Measurements from ENCODE around the gene HOXD8. TPM values are rescaled to one million over a fixed set of nuclear protein-coding genes. Genes with fewer than 3 reads are reported as not detected.

HOXD8 gene
- total and polyA plus RNA-seq, 2 experiments from 2014 or later, result 19.7 to 27.8 TPM

DNA sequence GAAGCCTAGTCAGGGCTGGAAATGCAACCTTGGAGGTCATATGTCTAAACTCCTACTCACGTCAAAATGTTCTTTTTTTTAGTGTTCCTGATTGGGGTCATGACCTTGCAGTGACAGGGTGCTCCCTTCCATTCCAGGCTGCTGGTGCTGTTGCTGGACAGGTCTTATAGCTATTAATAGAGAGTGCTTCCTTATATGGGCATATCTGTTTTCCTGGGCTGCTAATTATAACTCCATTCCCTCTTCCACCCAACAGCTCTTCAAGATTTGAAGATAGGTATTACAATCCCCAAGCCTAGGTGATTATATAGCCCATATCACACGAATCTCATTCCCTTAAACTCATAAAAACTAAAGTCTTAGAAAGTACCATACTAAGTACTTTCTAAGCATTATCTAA, 40.2 kb downstream of the HOXD8 start:
- DNase-seq, result no peak
- WGBS, 2 experiments (ENCODE audit: low coverage in 1 of 2, low lambda C conversion rate in 2 of 2, missing lambda C conversion rate in 2 of 2), result 71 to 72% methylated on average over 2 of the region's 2 CpGs
- no peak overlapping the region for H3K9ac ChIP-seq
- H2AFZ ChIP-seq, result no peak overlapping the region
- no peaks in the 10 kb centered on the region for H4K20me1 ChIP-seq (ENCODE audit: insufficient read depth)
- 0 out of 2 replicates have a peak, but pooled peaks cover 8% of the 10 kb centered on the region for H3F3A ChIP-seq (ENCODE audit: insufficient read depth)
- no peak overlapping the region for H3K4me3 ChIP-seq
- no peak overlapping the region for H3K27ac ChIP-seq
- H3K27me3 ChIP-seq (replicated peaks; ENCODE audit: insufficient read depth), result no peaks in the 10 kb centered on the region
- no peak for TF ChIP-seq EZH2 (IDR thresholded peaks at IDR 0.05; ENCODE audit: insufficient read depth, poor library complexity, severe bottlenecking)
- H3K4me1 ChIP-seq (ENCODE audit: insufficient read depth), result peaks cover 8% of the 10 kb centered on the region; the same call in 1 of the 2 replicates
- no peaks in the 10 kb centered on the region for H3K79me2 ChIP-seq (ENCODE audit: insufficient read depth)
- H3K9me2 ChIP-seq (ENCODE audit: insufficient read depth), result no peaks in the 10 kb centered on the region
- H3K36me3 ChIP-seq (ENCODE audit: low read depth), result 0 out of 2 replicates have a peak, but pooled peaks cover 4% of the 10 kb centered on the region
- H3K9me3 ChIP-seq (ENCODE audit: low read depth), result no peaks in the 10 kb centered on the region
- H3K4me2 ChIP-seq (ENCODE audit: unreplicated experiment), result no peak overlapping the region
- in situ Hi-C loops (cut with MboI), result no loop called here

- no peaks in the 10 kb centered on the region for H3K9me2 ChIP-seq (ENCODE audit: insufficient read depth)
- no peaks in the 10 kb centered on the region for H4K20me1 ChIP-seq (ENCODE audit: insufficient read depth)
- no peak overlapping the region for H3K9ac ChIP-seq
- DNase-seq, result no peak
- H3K4me3 ChIP-seq, result no peak overlapping the region
- H3K4me2 ChIP-seq (ENCODE audit: unreplicated experiment), result no peak overlapping the region
- 0 out of 2 replicates have a peak, but pooled peaks cover 8% of the 10 kb centered on the region for H3F3A ChIP-seq (ENCODE audit: insufficient read depth)
- H3K27ac ChIP-seq, result no peak overlapping the region
- WGBS, 2 experiments (ENCODE audit: low coverage in 1 of 2, low lambda C conversion rate in 2 of 2, missing lambda C conversion rate in 2 of 2), result 91 to 97% methylated on average over 1 of the region's 1 CpG
- H3K4me1 ChIP-seq (ENCODE audit: insufficient read depth), result peaks cover 8% of the 10 kb centered on the region; the same call in 1 of the 2 replicates
- H3K79me2 ChIP-seq (ENCODE audit: insufficient read depth), result no peaks in the 10 kb centered on the region
- H3K27me3 ChIP-seq (replicated peaks; ENCODE audit: insufficient read depth), result no peaks in the 10 kb centered on the region
- 0 out of 2 replicates have a peak, but pooled peaks cover 4% of the 10 kb centered on the region for H3K36me3 ChIP-seq (ENCODE audit: low read depth)
- TF ChIP-seq EZH2phosphoT487 (IDR thresholded peaks at IDR 0.05; ENCODE audit: insufficient read depth, low read depth) (no peak), EZH2 (IDR thresholded peaks at IDR 0.05; ENCODE audit: insufficient read depth, poor library complexity, severe bottlenecking) (no peak)
- H3K9me3 ChIP-seq (ENCODE audit: low read depth), result no peaks in the 10 kb centered on the region
- no peak overlapping the region for H2AFZ ChIP-seq
- in situ Hi-C loops (cut with MboI), result no loop called here
These were observed 41.2 kb downstream of the HOXD8 start for GRCh38 chr2:176170602-176171305.

GRCh38 chr2:176171351-176172006, 42.0 kb downstream of the HOXD8 start:
- H3K4me3 ChIP-seq, result no peak overlapping the region
- H3K4me1 ChIP-seq (ENCODE audit: insufficient read depth), result peaks cover 8% of the 10 kb centered on the region; the same call in 1 of the 2 replicates
- no peaks in the 10 kb centered on the region for H3K9me3 ChIP-seq (ENCODE audit: low read depth)
- no peak overlapping the region for H2AFZ ChIP-seq
- H4K20me1 ChIP-seq (ENCODE audit: insufficient read depth), result no peaks in the 10 kb centered on the region
- TF ChIP-seq EZH2phosphoT487 (IDR thresholded peaks at IDR 0.05; ENCODE audit: insufficient read depth, low read depth) (no peak), EZH2 (IDR thresholded peaks at IDR 0.05; ENCODE audit: insufficient read depth, poor library complexity, severe bottlenecking) (no peak)
- in situ Hi-C loops (cut with MboI), result no loop called here
- no peak overlapping the region for H3K27ac ChIP-seq
- no peaks in the 10 kb centered on the region for H3K79me2 ChIP-seq (ENCODE audit: insufficient read depth)
- H3K36me3 ChIP-seq (ENCODE audit: low read depth), result 0 out of 2 replicates have a peak, but pooled peaks cover 4% of the 10 kb centered on the region
- no peak overlapping the region for H3K9ac ChIP-seq
- no peak overlapping the region for H3K4me2 ChIP-seq (ENCODE audit: unreplicated experiment)
- DNase-seq, result no peak
- H3F3A ChIP-seq (ENCODE audit: insufficient read depth), result 0 out of 2 replicates have a peak, but pooled peaks cover under 1% of the 10 kb centered on the region
- WGBS, 2 experiments (ENCODE audit: low coverage in 1 of 2, low lambda C conversion rate in 2 of 2, missing lambda C conversion rate in 2 of 2), result 94 to 95% methylated on average over 29 to 51 of the region's 51 CpGs
- no peaks in the 10 kb centered on the region for H3K9me2 ChIP-seq (ENCODE audit: insufficient read depth)
- H3K27me3 ChIP-seq (replicated peaks; ENCODE audit: insufficient read depth), result no peaks in the 10 kb centered on the region

DNA sequence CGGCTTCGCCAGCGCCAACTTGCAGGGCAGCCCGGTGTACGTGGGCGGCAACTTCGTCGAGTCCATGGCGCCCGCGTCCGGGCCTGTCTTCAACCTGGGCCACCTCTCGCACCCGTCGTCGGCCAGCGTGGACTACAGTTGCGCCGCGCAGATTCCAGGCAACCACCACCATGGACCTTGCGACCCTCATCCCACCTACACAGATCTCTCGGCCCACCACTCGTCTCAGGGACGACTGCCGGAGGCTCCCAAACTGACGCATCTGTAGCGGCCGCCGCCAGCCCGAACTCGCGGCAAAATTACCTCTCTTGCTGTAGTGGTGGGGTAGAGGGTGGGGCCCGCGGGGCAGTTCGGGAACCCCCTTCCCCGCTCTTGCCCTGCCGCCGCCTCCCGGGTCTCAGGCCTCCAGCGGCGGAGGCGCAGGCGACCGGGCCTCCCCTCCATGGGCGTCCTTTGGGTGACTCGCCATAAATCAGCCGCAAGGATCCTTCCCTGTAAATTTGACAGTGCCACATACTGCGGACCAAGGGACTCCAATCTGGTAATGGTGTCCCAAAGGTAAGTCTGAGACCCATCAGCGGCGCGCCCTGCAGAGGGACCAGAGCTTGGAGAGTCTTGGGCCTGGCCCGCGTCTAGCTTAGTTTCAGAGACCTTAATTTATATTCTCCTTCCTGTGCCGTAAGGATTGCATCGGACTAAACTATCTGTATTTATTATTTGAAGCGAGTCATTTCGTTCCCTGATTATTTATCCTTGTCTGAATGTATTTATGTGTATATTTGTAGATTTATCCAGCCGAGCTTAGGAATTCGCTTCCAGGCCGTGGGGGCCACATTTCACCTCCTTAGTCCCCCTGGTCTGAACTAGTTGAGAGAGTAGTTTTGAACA, 42.7 kb downstream of the HOXD8 start:
- H3K4me3 ChIP-seq, result no peak overlapping the region
- 95 to 96% methylated on average over 37 to 60 of the region's 60 CpGs for WGBS, 2 experiments (ENCODE audit: low coverage in 1 of 2, low lambda C conversion rate in 2 of 2, missing lambda C conversion rate in 2 of 2)
- no peak overlapping the region for H3K27ac ChIP-seq
- no peaks in the 10 kb centered on the region for H3K27me3 ChIP-seq (replicated peaks; ENCODE audit: insufficient read depth)
- no peaks in the 10 kb centered on the region for H3K9me2 ChIP-seq (ENCODE audit: insufficient read depth)
- H2AFZ ChIP-seq, result no peak overlapping the region
- DNase-seq, result no peak
- H3K9ac ChIP-seq, result no peak overlapping the region
- 0 out of 2 replicates have a peak, but pooled peaks cover 4% of the 10 kb centered on the region for H3K36me3 ChIP-seq (ENCODE audit: low read depth)
- in situ Hi-C loops (cut with MboI), result no loop called here
- no peak overlapping the region for H3K4me2 ChIP-seq (ENCODE audit: unreplicated experiment)
- no peaks in the 10 kb centered on the region for H3K79me2 ChIP-seq (ENCODE audit: insufficient read depth)
- H4K20me1 ChIP-seq (ENCODE audit: insufficient read depth), result no peaks in the 10 kb centered on the region
- no peaks in the 10 kb centered on the region for H3F3A ChIP-seq (ENCODE audit: insufficient read depth)
- H3K9me3 ChIP-seq (ENCODE audit: low read depth), result no peaks in the 10 kb centered on the region
- TF ChIP-seq EZH2phosphoT487 (IDR thresholded peaks at IDR 0.05; ENCODE audit: insufficient read depth, low read depth), result no peak
- TF ChIP-seq EZH2 (IDR thresholded peaks at IDR 0.05; ENCODE audit: insufficient read depth, poor library complexity, severe bottlenecking), result no peak
- peaks cover 4% of the 10 kb centered on the region; the same call in 1 of the 2 replicates for H3K4me1 ChIP-seq (ENCODE audit: insufficient read depth)
